ENCODE data around the gene YIF1A.
"Not testable (repeated sequence)": the region's sequence is repeated elsewhere in the genome, so short reads cannot be mapped to it uniquely, and the experiment has no call there.

The YIF1A gene

DNA sequence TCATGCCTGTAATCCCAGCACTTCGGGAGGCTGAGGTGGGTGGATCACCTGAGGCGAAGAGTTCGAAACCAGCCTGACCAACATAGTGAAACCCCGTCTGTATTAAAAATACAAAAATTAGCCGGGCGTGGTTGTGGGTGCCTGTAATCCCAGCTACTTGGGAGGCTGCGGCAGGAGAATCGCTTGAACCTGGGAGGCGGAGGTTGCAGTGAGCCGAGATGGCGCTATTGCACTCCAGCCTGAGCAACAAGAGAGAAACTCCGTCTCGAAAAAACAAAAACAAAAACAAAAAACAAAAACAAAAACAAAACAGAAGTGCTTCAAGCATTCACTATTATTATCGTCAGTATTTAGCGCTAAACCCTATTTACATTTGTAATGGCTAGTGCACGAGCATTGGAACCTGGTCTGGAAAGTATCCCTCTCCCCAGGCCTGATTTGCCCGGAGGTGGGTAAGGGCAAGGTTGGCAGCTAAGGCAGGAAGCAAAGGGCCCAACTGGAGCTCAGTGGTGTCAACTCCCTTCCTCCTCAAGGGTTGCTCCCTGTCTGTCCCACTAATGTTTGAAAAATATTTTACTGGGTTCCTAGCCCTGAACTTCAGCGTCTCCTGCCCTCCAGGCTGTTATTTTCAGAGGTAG is 22.0 kb upstream of the YIF1A start:
- not testable (repeated sequence) for DNase-seq

DNA sequence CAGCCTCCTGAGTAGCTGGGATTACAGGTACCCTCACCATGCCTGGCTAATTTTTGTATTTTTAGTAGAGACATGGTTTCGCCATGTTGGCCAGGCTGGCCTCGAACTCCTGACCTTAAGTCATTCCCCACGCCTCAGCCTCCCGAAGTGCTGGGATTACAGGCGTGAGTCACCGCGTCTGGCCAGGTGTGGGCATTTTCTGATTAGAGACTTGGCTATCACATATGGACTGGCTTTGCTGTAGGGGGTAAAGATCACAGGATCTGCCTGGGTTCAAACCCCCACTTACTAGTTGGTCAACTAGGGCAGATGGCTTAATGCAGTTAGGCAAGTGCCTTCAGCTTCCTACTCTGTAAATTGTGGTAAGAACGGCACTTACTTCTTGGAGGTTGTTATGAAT is 21.4 kb upstream of the YIF1A start:
- DNase-seq, result no peak

DNA sequence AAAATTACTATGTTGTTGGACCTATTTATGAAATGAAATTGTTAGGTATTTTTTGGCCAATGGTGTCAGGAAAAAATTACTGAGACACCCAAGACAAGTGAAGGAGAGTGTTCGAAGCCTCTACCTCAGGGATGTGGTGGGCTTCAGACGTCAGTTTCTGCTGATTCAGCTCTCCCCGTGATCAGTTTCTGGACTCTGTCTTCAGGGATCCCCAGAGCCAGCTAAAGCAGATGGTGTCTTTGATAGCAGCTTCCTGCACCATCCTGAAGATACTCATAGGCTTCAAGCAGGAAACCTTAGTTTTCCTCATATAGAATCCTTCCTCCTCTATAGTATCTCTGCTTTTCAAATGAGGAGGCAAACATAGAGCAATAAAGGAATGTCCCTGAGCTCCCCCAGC is 20.5 kb upstream of the YIF1A start:
- no peak for DNase-seq

DNA sequence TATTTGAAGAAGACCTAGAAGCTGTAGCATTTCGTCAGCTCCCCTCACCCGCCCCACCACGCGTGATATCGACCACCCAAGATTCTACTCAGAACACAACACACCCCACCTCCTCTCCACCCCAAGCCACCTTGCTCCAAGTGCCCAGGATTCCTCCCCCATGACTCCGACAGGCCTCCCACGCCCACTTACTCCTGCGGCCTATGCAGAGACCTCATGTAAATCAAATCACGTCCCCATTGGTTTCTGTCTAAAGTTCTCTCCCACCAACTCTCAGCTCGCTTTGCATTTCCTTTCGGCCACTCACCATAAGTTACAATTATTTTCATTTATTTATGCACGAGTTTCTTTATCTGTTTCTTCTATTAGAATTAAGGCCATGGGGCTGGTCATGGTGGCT is 13.7 kb upstream of the YIF1A start:
- no peak for DNase-seq

DNA sequence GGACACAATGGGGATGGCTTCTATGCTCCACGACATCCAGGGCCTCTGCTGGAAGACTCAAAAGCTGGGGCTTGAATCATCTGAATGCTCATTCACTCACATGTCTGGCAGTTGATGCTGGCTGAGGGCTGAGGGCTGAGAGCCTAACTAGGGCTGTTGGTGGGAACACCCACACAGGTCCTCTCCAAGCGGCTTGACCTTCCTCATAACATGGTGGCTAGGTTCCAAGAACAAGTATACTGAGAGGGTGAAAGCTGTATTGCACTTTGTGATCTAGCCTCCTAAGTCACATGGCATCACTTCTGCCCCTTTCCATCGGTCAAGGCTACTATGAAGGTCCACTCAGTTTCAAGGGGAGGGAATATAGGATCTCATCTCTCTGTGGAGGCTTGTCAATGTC is 10.2 kb upstream of the YIF1A start:
- no peak for DNase-seq

DNA sequence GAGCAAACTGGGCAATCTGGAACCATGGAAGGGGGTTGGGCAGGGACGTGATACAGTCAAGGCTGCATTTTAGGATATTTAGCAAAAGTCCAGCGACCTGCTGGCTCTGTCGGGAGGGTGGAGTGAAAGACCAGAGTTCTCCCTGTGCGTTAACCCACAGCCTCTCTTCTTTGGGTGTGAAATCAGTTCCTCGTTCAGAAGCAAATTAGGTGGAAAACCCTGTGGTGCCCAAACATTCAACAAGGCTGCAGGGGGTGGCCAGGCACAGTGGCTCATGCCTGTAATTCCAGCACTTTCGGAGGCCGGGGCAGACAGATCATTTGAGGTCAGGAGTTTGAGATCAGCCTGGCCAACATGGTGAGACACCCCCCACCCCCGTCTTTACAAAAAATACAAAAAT is 8.7 kb upstream of the YIF1A start:
- no peak for DNase-seq

DNA sequence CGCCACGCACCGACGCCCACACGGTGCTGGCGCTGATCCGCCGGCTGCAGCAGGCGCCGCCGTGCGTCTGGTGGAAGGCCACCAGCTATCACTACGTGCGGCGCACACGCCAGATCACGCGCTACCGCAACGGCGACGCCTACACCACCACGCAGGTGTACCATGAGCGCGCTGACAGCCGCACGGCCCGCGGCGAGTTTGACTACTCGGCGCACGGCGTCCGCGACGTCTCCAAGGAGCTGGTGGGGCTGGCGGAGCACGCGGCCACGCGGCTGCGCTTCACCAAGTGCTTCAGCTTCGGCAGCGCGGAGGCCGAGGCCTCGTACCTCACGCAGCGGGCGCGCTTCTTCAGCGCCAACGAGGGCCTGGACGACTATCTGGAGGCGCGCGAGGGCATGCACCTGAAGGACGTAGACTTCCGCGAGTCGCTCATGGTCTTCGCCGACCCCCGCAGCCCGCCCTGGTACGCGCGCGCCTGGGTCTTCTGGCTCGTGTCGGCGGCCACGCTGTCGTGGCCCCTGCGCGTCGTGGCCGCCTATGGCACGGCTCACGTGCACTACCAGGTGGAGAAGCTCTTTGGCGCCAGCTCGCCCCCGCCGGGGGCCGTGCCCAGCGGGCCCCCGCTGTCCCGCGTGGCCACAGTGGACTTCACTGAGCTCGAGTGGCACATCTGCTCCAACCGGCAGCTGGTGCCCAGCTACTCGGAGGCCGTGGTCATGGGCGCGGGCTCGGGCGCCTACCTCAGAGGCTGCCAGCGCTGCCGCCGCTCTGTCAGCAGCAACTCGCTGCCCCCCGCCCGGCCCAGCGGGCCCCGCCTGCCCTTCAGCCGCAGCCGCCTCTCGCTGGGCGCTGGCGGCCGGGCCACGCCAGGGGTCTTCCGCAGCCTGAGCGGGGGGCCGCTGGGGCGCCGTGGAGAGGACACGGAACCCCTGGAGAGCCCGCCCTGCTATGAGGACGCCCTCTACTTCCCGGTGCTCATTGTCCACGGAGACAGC is 6.0 kb upstream of the YIF1A start:
- DNase-seq, result no peak

DNA sequence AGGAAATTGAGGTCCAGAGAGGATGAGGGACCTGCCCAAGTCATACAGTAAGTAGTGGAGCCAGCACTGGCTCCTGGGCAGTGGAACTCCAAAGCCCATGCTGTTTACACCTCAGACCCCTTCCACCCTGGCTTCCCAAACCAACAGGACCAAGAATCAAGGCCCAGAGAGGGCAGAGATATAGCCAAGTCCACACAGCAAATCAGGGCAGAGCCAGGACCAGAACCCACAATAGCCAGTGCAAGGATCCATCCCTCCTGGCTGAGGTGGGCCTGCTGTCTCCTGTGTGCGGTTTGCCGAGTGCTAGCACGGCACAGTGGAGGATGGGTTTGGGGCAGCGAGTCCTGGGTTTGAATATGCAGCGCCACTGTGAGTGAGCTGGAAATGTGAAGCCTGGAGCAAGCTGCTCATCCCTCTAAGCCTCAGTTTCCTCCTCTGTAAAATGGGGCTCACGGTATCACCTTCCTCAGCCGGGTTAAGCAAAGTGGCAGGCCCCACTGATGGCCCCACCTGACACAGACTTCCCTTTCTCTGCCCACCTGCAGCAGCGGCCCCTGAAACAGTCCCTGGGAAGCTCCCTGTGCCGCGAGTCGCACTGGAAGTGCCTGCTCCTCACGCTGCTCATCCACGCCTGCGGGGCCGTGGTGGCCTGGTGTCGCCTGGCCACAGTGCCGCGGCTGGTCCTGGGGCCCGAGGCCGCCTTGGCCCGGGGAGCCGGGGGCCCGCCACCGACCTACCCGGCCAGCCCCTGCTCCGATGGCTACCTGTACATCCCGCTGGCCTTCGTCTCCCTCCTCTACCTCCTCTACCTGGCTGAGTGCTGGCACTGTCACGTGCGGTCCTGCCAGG is 5.1 kb upstream of the YIF1A start:
- DNase-seq, result no peak

DNA sequence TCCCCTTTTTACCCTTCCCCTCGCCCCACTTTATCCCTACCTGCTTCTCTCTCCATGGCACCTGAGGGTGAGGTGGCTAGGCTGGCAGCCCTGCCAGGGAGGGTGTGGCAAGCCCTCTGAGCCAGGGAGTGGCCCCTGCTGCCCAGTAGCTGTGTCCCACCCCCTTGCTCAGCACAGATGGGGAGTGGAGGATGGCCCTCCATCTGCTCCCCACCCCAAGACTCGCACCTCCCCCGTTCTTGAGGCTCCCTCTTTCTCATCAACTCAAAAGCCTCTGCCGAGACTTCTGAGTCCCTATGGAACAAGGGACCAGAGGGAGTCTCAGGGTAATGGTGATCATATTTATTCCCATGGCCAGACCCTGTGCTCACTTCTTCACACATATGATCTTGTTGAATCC is 4.4 kb upstream of the YIF1A start:
- DNase-seq, result no peak

DNA sequence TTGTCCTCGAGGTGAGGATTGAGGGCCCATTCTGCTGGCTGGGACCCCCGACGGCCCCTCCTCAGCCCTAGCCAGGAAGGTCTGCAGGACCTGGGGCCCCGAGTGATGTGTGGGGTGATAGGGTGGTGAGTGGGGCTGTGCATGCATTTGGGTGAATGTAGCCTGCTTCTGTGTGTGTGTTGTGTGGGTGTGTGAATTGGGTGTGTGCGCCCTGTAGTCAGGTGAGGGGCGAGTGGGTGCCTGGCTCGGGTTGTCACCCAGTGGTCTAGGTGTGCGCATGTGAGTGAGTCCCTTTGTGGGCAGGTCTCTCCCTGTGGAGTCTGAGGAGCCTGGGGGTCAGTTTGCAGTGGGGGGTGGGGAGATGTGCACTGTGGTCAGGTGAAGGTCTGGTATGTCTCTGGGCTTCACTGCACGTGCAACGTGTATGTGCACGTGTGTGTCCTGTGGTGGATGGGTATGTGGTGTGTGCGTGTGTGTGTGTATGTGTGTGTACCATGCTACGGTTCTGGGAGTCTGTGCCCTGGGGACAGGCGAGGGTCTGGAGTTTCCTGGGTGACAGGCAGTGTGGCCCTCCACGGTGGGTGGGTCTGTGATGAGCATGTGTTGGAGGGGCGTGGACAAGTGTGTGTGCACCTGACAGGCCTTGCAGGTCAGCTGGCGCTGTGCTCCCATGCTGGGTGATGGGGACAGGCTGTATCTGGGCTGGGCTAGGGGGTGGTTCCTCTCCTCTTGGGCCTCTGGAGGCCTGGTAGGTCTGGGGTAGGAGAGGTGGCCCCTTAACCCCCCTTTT is 3.8 kb upstream of the YIF1A start:
- DNase-seq, result no peak

DNA sequence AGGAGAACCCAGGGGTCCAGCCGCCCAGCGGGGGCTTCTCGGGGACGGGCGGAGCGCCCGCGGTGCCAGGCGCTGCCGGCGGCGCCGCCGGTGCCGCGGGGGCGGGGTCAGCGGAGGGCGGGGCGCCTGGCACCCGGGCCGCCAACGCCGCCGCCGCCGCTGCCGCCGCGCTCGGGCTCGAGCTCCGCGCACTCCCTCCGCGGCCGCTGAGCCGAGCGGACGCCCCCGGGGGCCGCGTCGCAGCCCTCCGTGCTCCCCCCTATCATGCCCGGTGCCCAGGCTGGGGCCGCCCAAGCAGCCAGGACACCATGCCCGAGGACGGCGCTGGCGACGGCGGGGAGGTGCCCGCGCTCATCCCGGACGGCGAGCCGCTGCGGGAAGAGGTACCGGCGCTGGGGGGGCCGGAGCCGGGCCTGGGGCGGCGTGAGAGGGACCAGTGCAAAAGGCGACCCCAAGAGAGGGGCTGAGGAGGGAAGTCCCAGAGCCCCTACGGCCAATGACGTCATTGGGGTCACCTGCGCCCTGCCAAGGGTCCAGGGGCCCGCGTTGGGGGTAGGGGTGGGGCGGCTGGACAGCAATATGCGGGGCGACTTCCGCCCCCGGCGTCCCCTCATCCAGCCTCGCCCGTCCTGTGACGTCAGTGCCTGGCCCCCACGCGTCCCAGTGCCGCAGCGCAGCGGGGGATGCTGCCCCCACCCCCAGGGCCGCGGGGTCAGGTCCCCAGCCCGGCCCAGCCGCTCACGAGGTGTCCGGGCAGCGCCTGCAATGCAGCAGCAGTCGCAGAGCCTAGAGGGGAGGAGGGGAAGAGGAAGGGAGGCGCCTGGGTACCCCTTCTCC is 3.0 kb upstream of the YIF1A start, which contains the start of gene TMEM151A:
Gene TMEM151A (plus strand): TSS at position 189 of the 837 bp plus-strand sequence. CDS start 120 bp downstream, at position 309.
- peak; percentile 51 for DNase-seq

DNA sequence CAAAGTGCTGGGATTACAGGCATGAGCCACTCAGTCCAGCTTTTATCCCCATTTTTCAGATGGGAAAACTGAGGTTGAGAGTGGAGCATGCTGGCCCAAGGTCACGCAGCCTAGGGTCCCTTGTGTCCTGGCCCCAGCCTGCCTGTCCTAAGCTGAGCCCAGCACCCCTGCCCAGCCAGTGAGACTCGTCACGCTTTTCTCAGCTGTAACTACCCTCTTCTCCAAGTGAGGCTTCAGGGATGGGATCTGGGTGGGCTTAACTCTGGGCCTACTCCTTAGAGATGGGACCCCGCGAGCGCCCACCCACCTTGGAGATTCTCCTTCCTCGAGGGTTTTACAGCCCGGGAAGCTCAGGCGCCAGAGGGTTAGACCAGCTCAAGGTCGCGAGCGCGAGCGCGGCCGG is 2.4 kb upstream of the YIF1A start:
- DNase-seq, result no peak

DNA sequence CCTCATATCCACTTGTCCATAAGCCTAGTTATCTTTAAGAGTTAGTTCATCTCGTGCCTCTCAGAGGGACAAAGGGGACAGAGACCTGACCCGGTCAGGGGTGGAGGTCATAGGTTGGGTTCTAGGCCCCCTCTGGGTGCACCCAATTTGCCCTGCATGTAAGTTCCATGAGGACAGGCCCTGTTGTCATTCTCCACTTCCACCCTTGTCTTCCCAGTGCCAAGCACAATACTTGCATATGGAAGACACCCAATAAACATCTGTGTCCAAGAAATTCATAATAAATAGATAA is 1.3 kb upstream of the YIF1A start:
- DNase-seq, result no peak

DNA sequence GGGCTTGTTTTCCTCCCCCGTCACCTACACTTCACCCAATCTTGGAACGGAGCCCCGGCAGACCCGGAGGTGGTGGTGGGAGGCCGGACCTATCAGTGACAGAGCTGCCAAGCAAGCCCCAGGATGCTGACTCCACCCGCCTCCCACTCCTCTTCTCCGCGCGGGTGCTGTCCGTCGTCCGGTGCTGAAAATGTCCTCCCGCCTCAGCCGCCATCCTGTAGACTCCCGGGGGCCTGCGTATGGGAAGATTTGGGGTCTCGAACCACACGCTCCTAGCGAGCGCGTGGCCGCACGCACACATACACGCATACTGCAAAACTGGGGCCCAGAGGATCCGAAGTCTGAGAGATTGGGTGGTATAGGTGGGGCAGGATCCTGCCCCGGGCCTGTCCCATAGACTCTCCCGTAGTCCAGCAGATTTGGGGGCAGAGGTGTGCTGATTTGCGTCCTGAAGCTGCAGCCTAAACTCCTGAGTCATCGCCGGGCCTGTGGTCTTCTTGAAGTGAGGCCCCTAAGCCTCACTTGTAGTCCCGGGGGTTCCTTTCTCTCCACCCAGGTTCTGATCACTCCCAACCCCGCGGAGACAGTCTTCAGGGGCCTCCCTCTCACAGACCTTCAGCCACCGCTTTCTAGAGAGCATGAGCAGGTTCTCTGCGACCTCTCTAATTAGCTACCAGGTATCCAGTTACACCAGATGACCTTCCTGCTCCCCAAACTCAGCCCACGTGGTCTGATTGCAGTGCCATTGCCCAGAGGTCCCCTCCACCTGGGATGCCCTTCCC is 796 bp upstream of the YIF1A start:
- DNase-seq, result no peak

DNA sequence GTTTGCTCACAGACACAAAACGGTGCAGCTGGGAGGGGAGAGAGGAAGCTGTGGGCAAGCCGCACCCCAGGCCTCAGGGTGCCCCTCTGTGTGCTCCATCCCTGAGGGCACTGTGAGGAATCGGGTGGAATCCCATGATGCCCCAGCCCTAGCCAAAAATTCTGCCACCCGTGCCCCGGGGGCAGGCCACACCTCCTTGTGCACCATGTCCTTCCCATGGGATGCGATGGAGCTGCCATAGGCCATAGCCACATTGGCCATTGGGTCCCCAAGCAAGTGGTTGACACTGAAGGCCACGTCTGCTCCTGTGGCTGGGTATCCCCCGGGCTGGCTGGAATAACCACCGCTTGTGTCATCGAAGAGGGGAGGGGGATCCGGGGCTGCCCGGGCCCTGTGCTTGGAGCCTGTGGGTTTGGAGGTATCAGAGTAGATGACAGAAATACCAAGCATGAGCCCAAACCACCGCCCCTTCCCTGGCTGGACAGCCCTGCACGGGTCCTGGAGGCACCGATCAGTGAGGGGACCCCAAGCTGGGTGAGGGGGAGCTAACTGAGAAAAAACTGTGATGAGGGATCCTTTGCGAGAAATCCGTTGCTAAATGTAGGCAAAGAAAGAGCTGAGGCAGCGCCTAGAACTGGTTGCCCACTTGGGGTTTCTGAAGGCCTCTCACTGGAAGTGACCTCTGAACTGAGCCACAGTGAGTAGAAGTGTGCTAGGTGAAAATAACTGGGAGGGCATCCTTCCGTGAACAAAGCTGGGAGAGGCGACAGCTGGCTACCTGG is 863 bp downstream of the YIF1A start:
- no peak for DNase-seq

DNA sequence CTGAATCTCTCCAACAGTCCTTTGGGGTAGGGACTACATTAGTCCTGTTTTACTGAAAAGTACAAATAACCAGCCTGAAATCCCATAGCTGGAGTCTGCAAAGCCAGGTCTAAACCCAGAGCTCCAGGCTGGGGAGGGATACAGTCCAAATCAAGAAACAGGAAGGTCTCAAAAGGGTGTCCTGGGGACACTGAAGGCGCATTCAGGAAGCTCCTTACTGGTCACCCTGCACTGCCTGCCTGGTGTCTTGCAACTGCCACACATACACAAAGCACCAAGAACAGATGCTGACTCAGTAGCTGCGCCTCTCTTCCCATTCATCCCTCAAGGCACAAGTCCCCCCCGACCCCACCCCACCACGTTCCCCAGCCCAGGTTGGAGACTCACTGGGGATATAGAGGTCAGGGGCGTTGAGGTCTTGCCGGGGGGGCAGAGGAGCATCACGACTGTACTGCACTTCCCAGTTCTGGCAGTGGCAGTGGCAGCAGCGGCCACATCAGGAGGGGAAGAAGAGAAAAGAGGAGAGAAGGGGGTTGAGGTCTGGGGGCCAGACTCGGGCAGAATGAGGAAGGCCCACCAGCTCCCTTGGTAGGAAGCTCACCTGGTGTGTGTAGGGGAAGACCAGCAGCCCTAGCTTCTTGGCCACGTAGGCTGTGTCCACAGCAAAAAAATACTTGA is 1.6 kb downstream of the YIF1A start:
- no peak for DNase-seq

DNA sequence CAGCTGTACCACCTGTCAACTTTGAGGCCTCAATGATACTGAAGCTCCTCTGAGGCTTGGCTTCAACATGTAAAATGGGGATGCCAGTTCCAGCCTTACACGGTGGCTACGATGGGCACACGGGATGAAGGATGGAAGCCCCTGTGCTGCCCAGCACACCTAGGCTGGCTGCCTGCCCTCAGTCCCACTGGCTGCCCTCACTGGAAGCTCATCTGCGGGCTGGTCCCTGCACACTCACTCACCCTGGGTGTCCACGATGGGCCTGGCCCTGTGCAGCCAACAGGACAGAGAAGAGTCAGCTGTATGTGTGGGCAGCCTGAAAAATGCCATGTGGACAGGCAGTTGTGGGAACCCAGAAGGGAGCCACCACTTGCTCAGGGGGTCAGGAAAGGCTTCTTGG is 2.2 kb downstream of the YIF1A start:
- no peak for DNase-seq

DNA sequence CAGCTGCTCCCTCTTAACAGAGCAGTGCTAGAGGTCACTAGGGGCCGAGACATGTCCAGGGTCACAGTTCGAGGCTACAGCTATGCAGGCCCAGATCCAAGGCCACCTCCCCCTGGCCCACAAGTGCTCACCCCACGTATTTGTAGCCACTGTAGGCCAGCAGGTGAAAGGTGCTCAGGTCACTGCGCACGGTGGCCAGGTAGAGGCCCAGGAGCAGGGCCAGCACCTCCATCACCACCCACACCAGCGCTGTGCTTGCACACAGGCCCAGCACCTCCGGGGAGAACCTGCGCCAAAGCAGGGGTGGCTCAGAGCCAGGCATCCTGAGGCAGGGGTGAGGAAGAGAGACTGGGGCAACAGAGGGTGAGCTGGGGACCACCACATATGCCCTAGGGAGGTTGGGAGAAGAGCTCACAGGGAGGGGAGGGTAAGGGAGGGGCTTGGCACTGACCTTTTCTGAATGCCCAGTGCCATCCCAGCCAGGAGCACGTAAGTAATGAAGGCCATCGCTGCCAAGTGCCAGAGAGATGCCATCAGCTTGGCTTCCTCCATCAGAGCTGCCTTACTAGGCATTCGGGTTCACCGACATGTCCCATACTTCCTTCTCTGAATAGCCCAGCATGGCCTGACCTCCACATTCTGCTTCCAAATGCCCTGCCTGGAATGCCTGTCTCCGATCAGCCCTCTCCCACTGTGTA is 3.5 kb downstream of the YIF1A start:
- DNase-seq, result no peak
